GM23338 (cell line): Measurements from ENCODE around the gene CEP350. TPM values are rescaled to one million over a fixed set of nuclear protein-coding genes. Genes with fewer than 3 reads are reported as not detected.

ENCODE experiments used
- ATAC-seq: fragments of 200-7000 bp; cut with Tn5 transposase; 3 replicates; pipeline ENCODE4 v1.9.1; 2020
- DNase-seq: peaks from one replicate; pipeline ENCODE4 v3.0.0-alpha.2; 2015; ENCODE audit warnings: low spot score
- H2AFZ ChIP-seq: fragments of 200-600 bp; sonication (generic); 2 replicates; pipeline ENCODE4 v1.8.0; 2016; ENCODE audit warnings: antibody characterized with exemption, mild to moderate bottlenecking, moderate library complexity
- H3F3A ChIP-seq: fragments of 200-600 bp; sonication (generic); replicated peaks from 2 replicates; pipeline ENCODE4 v1.8.0; 2017; ENCODE audit warnings: antibody characterized with exemption, mixed run types, low read depth
- H3K27ac ChIP-seq: fragments of 200-600 bp; sonication (generic); 2 replicates; pipeline ENCODE4 v1.6.1; 2016; ENCODE audit warnings: low read depth
- H3K27me3 ChIP-seq: fragments of 200-600 bp; sonication (generic); 2 replicates; pipeline ENCODE4 v1.8.0; 2016; ENCODE audit warnings: mild to moderate bottlenecking, mixed run types, moderate library complexity; ENCODE audit not compliant: insufficient read depth
- H3K36me3 ChIP-seq: fragments of 200-600 bp; sonication (generic); 2 replicates; pipeline ENCODE4 v1.8.0; 2016; ENCODE audit warnings: mild to moderate bottlenecking; ENCODE audit not compliant: insufficient read depth
- H3K4me1 ChIP-seq: fragments of 200-600 bp; sonication (generic); 2 replicates; pipeline ENCODE4 v1.8.0; 2016; ENCODE audit warnings: mild to moderate bottlenecking, moderate library complexity; ENCODE audit not compliant: insufficient read depth
- H3K4me2 ChIP-seq: fragments of 200-600 bp; sonication (generic); 2 replicates; pipeline ENCODE4 v1.7.1; 2017; ENCODE audit warnings: mixed run types
- H3K4me3 ChIP-seq: fragments of 200-600 bp; sonication (generic); 2 replicates; pipeline ENCODE4 v1.6.1; 2016; ENCODE audit warnings: mixed run types
- H3K79me2 ChIP-seq: fragments of 200-600 bp; sonication (generic); replicated peaks from 2 replicates; pipeline ENCODE4 v1.8.0; 2017; ENCODE audit warnings: mild to moderate bottlenecking; ENCODE audit not compliant: insufficient read depth
- H3K9me2 ChIP-seq: fragments of 200-600 bp; sonication (generic); 2 replicates; pipeline ENCODE4 v1.8.0; 2017; ENCODE audit not compliant: insufficient read depth
- H4K20me1 ChIP-seq: fragments of 200-600 bp; sonication (generic); replicated peaks from 2 replicates; pipeline ENCODE4 v1.8.0; 2017; ENCODE audit warnings: mild to moderate bottlenecking; ENCODE audit not compliant: insufficient read depth
- H3K27ac Mint-ChIP-seq: 2 replicates; pipeline ENCODE4 v1.8.0; 2020; ENCODE audit warnings: inconsistent platforms, mild to moderate bottlenecking, moderate library complexity, mixed read lengths
- H3K27me3 Mint-ChIP-seq: 3 replicates; pipeline ENCODE4 v1.8.0; 2022; ENCODE audit warnings: low read depth, mild to moderate bottlenecking, moderate library complexity, mixed read lengths, inconsistent platforms; ENCODE audit not compliant: insufficient read depth, poor library complexity
- H3K36me3 Mint-ChIP-seq: 3 replicates; pipeline ENCODE4 v1.8.0; 2021; ENCODE audit warnings: low read depth, mild to moderate bottlenecking, inconsistent platforms, moderate library complexity, mixed read lengths
- H3K4me1 Mint-ChIP-seq: 3 replicates; pipeline ENCODE4 v1.8.0; 2020; ENCODE audit warnings: mild to moderate bottlenecking, inconsistent platforms, mixed read lengths
- H3K4me3 Mint-ChIP-seq: 3 replicates; pipeline ENCODE4 v1.8.0; 2021; ENCODE audit warnings: moderate library complexity, mild to moderate bottlenecking, inconsistent platforms, mixed read lengths
- H3K9me3 Mint-ChIP-seq: 3 replicates; pipeline ENCODE4 v1.8.0; 2020; ENCODE audit warnings: moderate library complexity, mild to moderate bottlenecking, inconsistent platforms, mixed read lengths
- JUNB ChIP-seq: IDR thresholded peaks from one replicate; pipeline ENCODE4 v1.6.1; 2016; ENCODE audit warnings: antibody characterized with exemption; ENCODE audit not compliant: unreplicated experiment
- NANOG ChIP-seq: IDR thresholded peaks from 2 replicates; pipeline ENCODE4 v1.6.1; 2016; ENCODE audit warnings: antibody characterized with exemption, borderline replicate concordance
- POLR2AphosphoS5 ChIP-seq: IDR thresholded peaks from 2 replicates; pipeline ENCODE4 v1.6.1; 2016; ENCODE audit warnings: antibody characterized with exemption, low read depth
- STAT1 ChIP-seq: IDR thresholded peaks from one replicate; pipeline ENCODE4 v1.6.1; 2016; ENCODE audit warnings: antibody characterized with exemption; ENCODE audit not compliant: unreplicated experiment
- ZNF114 ChIP-seq: fragments of 250-450 bp; sonication (Bioruptor Pico); IDR thresholded peaks from 2 replicates; pipeline ENCODE4 v1.5.0; 2020; ENCODE audit warnings: mild to moderate bottlenecking, moderate library complexity
- ZNF331 ChIP-seq: fragments of 250-450 bp; sonication (Bioruptor Pico); IDR thresholded peaks from 2 replicates; pipeline ENCODE4 v1.5.0; 2020; ENCODE audit warnings: low read depth, mild to moderate bottlenecking, moderate library complexity
- polyA plus RNA-seq: library from polyadenylated mRNA; unstranded; fragments of >200 nt; fragmentation: Nextera tagmentation; extraction: Ambion mirVana; gene quantifications from 2 replicates; pipeline ENCODE4 v1.2.1, GENCODE V29; 2016
- total RNA-seq: library from RNA; depleted of rRNA; stranded (reverse); fragments of >200 nt; shearing (Covaris generic); gene quantifications from 2 replicates; pipeline ENCODE4 v1.2.3, GENCODE V29; 2014
- TF ChIP-seq, protein P1 (sequence below): IDR thresholded peaks from 2 replicates; pipeline ENCODE4 v1.6.1; 2016; ENCODE audit warnings: antibody characterized with exemption
- TF ChIP-seq, protein P2 (sequence below): fragments of 250-450 bp; sonication (Bioruptor Pico); IDR thresholded peaks from 2 replicates; pipeline ENCODE4 v1.5.0; 2020; ENCODE audit warnings: mild to moderate bottlenecking, moderate library complexity
- TF ChIP-seq, protein P3 (sequence below), 2 experiments: fragments of 200-600 bp in 1 of 2; sonication (generic) in 1 of 2; conservative IDR thresholded peaks; 2 replicates each; pipeline versions ENCODE4 v1.5.1 to v1.6.1; 2016 to 2017; ENCODE audit warnings: antibody characterized with exemption in 2 of 2, low read depth in 2 of 2, mild to moderate bottlenecking in 2 of 2, moderate library complexity in 1 of 2

The CEP350 gene
- total and polyA plus RNA-seq, 2 experiments from 2014 or later = 23.4 to 36.8 TPM

DNA sequence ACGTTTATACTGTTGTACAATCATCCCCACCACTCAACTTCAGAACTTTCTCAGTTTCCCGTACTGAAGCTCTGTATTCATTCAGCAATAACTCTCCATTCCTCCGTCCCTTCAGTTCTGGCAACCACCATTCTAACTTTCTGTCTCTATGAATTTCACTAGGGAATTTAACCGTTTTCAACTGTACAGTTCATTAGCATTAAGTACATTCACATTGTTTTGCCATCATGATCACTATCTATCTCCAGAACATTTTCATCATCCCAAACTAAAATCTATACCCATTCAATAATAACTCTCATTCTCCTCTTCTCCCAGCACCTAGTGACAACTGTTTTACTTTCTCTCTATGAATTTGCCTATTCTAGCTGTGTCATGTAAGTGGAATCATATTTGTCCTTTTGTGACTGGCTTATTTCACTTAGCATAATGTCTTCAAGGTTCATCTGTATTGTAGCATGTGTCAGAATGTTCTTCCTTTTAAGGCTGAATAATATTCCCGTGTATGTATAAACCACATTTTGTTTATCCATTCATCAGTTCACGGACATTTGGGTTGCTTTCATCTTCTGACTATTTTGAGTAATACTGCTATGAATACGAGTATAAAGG is 75.0 kb downstream of the CEP350 start:
- Histone ChIP-seq H3K27ac (no peak overlapping the region), H3K4me1 (no peaks in the 10 kb centered on the region), H3K4me2 (no peak overlapping the region), H3K27me3 (no peaks in the 10 kb centered on the region), H4K20me1 (no peaks in the 10 kb centered on the region), H3K9me2 (no peaks in the 10 kb centered on the region), H2AFZ (no peak overlapping the region), H3F3A (no peaks in the 10 kb centered on the region), H3K36me3 (no peaks in the 10 kb centered on the region; the same call in 1 of the 2 replicates), H3K4me3 (no peak overlapping the region), H3K79me2 (no peaks in the 10 kb centered on the region)
- TF ChIP-seq ZNF114 (CRISPR knock-in tag) (no peak), JUNB (no peak), POLR2AphosphoS5 (no peak)
- ATAC-seq (no peak), DNase-seq (no peak)
- Mint-ChIP-seq H3K9me3 (no peaks in the 10 kb centered on the region), H3K4me3 (no peak overlapping the region), H3K27me3 (no peaks in the 10 kb centered on the region), H3K36me3 (peaks cover 15% of the 10 kb centered on the region; the same call in 2 of the 3 replicates), H3K4me1 (no peaks in the 10 kb centered on the region), H3K27ac (no peak overlapping the region)

DNA sequence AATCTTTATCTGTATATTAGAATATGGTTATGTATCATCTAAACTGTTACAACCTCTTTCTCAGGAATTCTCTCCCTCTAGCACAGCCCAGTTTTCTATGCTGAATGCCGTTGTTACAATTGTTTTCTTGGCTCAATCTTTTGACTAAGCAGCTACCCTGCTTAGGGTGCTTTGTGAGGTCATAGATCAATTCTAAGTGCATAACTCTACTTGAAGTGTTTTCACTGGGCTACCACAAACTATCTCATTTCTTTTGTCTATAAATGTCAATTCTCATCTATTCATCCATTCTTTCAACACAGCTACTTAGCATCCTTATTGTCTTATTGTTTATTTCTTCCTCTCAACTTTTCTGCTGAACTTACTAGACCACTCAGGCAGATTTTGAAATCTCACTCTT is 77.1 kb downstream of the CEP350 start:
- peaks cover 9% of the 10 kb centered on the region; the same call in 2 of the 3 replicates for H3K36me3 Mint-ChIP-seq
- ATAC-seq (no peak), DNase-seq (no peak)
- no peak overlapping the region for H3K4me3 Mint-ChIP-seq
- no peaks in the 10 kb centered on the region for H3K9me3 Mint-ChIP-seq
- H3K27me3 Mint-ChIP-seq = no peaks in the 10 kb centered on the region
- H3K4me1 ChIP-seq = no peaks in the 10 kb centered on the region
- no peaks in the 10 kb centered on the region; the same call in 1 of the 2 replicates for H3K36me3 ChIP-seq
- no peak overlapping the region for H2AFZ ChIP-seq
- no peaks in the 10 kb centered on the region for H3F3A ChIP-seq
- H3K27ac ChIP-seq = no peak overlapping the region
- H3K27me3 ChIP-seq = no peaks in the 10 kb centered on the region
- no peaks in the 10 kb centered on the region for H3K79me2 ChIP-seq
- H3K27ac Mint-ChIP-seq = no peak overlapping the region
- no peak overlapping the region for H3K4me2 ChIP-seq
- H3K4me1 Mint-ChIP-seq = no peaks in the 10 kb centered on the region
- no peaks in the 10 kb centered on the region for H3K9me2 ChIP-seq
- H3K4me3 ChIP-seq = no peak overlapping the region
- no peaks in the 10 kb centered on the region for H4K20me1 ChIP-seq
- TF ChIP-seq, protein P1, sequence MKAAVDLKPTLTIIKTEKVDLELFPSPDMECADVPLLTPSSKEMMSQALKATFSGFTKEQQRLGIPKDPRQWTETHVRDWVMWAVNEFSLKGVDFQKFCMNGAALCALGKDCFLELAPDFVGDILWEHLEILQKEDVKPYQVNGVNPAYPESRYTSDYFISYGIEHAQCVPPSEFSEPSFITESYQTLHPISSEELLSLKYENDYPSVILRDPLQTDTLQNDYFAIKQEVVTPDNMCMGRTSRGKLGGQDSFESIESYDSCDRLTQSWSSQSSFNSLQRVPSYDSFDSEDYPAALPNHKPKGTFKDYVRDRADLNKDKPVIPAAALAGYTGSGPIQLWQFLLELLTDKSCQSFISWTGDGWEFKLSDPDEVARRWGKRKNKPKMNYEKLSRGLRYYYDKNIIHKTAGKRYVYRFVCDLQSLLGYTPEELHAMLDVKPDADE = no peak
- no peak for TF ChIP-seq ZNF331 (CRISPR knock-in tag)
- TF ChIP-seq POLR2AphosphoS5 = no peak
- TF ChIP-seq STAT1 = no peak
- no peak for TF ChIP-seq JUNB
- TF ChIP-seq, protein P2, sequence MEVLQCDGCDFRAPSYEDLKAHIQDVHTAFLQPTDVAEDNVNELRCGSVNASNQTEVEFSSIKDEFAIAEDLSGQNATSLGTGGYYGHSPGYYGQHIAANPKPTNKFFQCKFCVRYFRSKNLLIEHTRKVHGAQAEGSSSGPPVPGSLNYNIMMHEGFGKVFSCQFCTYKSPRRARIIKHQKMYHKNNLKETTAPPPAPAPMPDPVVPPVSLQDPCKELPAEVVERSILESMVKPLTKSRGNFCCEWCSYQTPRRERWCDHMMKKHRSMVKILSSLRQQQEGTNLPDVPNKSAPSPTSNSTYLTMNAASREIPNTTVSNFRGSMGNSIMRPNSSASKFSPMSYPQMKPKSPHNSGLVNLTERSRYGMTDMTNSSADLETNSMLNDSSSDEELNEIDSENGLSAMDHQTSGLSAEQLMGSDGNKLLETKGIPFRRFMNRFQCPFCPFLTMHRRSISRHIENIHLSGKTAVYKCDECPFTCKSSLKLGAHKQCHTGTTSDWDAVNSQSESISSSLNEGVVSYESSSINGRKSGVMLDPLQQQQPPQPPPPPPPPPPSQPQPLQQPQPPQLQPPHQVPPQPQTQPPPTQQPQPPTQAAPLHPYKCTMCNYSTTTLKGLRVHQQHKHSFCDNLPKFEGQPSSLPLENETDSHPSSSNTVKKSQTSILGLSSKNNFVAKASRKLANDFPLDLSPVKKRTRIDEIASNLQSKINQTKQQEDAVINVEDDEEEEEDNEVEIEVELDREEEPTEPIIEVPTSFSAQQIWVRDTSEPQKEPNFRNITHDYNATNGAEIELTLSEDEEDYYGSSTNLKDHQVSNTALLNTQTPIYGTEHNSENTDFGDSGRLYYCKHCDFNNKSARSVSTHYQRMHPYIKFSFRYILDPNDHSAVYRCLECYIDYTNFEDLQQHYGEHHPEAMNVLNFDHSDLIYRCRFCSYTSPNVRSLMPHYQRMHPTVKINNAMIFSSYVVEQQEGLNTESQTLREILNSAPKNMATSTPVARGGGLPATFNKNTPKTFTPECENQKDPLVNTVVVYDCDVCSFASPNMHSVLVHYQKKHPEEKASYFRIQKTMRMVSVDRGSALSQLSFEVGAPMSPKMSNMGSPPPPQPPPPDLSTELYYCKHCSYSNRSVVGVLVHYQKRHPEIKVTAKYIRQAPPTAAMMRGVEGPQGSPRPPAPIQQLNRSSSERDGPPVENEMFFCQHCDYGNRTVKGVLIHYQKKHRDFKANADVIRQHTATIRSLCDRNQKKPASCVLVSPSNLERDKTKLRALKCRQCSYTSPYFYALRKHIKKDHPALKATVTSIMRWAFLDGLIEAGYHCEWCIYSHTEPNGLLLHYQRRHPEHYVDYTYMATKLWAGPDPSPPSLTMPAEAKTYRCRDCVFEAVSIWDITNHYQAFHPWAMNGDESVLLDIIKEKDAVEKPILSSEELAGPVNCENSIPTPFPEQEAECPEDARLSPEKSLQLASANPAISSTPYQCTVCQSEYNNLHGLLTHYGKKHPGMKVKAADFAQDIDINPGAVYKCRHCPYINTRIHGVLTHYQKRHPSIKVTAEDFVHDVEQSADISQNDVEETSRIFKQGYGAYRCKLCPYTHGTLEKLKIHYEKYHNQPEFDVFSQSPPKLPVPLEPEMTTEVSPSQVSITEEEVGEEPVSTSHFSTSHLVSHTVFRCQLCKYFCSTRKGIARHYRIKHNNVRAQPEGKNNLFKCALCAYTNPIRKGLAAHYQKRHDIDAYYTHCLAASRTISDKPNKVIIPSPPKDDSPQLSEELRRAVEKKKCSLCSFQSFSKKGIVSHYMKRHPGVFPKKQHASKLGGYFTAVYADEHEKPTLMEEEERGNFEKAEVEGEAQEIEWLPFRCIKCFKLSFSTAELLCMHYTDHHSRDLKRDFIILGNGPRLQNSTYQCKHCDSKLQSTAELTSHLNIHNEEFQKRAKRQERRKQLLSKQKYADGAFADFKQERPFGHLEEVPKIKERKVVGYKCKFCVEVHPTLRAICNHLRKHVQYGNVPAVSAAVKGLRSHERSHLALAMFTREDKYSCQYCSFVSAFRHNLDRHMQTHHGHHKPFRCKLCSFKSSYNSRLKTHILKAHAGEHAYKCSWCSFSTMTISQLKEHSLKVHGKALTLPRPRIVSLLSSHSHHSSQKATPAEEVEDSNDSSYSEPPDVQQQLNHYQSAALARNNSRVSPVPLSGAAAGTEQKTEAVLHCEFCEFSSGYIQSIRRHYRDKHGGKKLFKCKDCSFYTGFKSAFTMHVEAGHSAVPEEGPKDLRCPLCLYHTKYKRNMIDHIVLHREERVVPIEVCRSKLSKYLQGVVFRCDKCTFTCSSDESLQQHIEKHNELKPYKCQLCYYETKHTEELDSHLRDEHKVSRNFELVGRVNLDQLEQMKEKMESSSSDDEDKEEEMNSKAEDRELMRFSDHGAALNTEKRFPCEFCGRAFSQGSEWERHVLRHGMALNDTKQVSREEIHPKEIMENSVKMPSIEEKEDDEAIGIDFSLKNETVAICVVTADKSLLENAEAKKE = no peak
- TF ChIP-seq NANOG = no peak
- no peak for TF ChIP-seq ZNF114 (CRISPR knock-in tag)
- TF ChIP-seq, protein P3, sequence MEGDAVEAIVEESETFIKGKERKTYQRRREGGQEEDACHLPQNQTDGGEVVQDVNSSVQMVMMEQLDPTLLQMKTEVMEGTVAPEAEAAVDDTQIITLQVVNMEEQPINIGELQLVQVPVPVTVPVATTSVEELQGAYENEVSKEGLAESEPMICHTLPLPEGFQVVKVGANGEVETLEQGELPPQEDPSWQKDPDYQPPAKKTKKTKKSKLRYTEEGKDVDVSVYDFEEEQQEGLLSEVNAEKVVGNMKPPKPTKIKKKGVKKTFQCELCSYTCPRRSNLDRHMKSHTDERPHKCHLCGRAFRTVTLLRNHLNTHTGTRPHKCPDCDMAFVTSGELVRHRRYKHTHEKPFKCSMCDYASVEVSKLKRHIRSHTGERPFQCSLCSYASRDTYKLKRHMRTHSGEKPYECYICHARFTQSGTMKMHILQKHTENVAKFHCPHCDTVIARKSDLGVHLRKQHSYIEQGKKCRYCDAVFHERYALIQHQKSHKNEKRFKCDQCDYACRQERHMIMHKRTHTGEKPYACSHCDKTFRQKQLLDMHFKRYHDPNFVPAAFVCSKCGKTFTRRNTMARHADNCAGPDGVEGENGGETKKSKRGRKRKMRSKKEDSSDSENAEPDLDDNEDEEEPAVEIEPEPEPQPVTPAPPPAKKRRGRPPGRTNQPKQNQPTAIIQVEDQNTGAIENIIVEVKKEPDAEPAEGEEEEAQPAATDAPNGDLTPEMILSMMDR (conservative IDR thresholded peaks at IDR 0.05; ENCODE audit: low read depth in 2 of 2) = no peak
